T-helper 2 cell treated with Interferon-gamma antibody and Interleukin-4, amounts not matched to agents 5 μg/mL and 100 μg/mL, for 36 hours (primary cell): ENCODE measurements around the gene KIF16B.
"Not testable (repeated sequence)": the region's sequence is repeated elsewhere in the genome, so short reads cannot be mapped to it uniquely, and the experiment has no call there.

Experiments used
- DNase-seq: peaks from one replicate; pipeline ENCODE4 v3.0.0; 2021; ENCODE audit warnings: low spot score
- H3K27ac Mint-ChIP-seq: one replicate; pipeline ENCODE4 v1.8.0; 2021; ENCODE audit warnings: mild to moderate bottlenecking, mixed read lengths
- H3K27me3 Mint-ChIP-seq: one replicate; pipeline ENCODE4 v1.8.0; 2021; ENCODE audit warnings: low read depth, mixed read lengths
- H3K36me3 Mint-ChIP-seq: one replicate; pipeline ENCODE4 v1.8.0; 2021; ENCODE audit warnings: low read depth, mixed read lengths
- H3K4me1 Mint-ChIP-seq: one replicate; pipeline ENCODE4 v1.8.0; 2021; ENCODE audit warnings: low read depth, mixed read lengths
- H3K4me3 Mint-ChIP-seq: one replicate; pipeline ENCODE4 v1.8.0; 2022; ENCODE audit warnings: mild to moderate bottlenecking, moderate library complexity, mixed read lengths
- H3K9me3 Mint-ChIP-seq: one replicate; pipeline ENCODE4 v1.8.0; 2021; ENCODE audit warnings: mixed read lengths

Gene KIF16B

DNA sequence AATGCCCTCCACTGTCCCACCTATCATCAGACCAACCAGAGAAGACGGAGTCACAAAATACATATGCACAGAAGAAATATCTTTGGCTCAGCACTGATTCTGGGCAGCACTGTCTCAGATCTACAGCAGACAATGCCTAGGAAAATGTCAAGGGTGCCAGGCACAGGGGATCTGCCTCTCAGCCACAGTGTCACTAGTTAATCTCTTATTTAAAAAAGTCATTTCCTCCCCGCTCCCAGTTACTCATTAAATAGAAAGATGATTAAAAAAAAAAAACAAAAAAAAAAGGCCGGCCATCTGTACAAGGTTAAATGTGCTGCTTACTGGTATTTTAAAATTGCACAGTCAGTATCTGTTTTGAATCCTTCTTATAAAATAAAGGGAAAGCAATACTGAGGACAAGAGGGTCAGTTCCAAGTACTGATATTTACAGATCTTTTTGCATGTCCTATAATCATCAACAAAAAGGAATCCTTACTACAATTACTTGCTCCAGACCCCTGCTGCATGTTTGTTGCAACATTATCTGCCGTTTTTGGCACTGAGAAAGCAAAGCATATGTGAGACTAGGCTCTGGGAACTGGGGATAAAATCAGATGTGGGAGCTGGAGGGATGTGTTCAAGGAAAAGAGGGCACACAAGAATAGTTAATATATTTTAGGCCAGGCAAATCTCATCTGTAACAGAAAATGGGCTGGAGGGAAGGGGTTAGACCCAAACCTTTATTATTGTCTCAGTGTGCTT, 299.3 kb downstream of the KIF16B start:
- DNase-seq: no peak
- Mint-ChIP-seq H3K27ac (no peak overlapping the region), H3K4me3 (no peak overlapping the region), H3K9me3 (peaks cover 4% of the 10 kb centered on the region), H3K4me1 (no peaks in the 10 kb centered on the region), H3K36me3 (no peaks in the 10 kb centered on the region), H3K27me3 (no peaks in the 10 kb centered on the region)

DNA sequence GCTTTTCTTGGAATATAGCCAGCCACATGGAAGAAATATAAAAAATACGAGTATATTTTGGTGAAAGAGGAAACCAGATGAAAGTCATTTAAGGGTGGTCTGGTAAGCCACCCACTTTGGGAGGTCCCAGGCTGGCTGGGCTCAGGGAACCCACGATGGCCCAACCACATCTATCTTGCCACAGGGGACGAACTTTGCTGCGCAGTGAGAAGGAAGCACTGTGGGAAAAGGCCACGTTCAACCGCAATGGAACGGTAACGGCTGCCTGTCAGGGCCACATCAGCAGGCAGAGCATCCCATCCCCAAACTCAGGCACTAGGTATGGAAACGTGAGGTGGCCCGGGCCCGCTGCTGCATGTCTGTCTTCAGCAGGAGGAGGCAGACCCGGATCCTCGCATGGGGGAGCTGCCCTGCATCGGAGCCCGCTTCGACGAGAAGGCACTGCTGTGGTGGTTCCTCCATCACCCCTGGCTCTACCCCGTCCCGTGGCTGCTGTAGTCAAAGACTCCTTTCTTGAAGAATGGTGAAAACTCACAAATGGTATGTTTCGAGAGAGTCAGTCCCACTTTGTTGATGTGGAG, 300.4 kb downstream of the KIF16B start:
- DNase-seq: no peak
- Mint-ChIP-seq H3K27ac (no peak overlapping the region), H3K36me3 (no peaks in the 10 kb centered on the region), H3K27me3 (no peaks in the 10 kb centered on the region), H3K4me3 (no peak overlapping the region), H3K4me1 (no peaks in the 10 kb centered on the region), H3K9me3 (peaks cover 4% of the 10 kb centered on the region)

DNA sequence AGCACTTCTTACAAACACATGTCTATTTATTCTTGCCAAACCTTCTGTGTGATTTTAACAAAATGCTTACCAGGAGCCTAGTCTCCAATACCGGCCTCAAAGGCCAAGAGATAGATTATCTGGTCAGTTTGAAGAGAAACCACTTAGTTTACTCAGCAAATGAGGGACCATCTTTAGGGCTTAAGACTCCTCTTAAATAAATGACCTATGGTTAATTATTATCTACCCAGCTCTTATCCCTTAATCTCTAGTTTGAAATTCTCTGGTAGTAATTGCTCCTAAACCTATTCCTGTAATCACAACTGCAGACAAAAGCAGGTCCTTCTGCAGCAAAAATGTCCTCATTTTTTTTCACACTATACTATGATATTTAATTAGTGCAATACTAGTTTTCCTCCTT, 301.8 kb downstream of the KIF16B start:
- no peak overlapping the region for H3K27ac Mint-ChIP-seq
- no peaks in the 10 kb centered on the region for H3K27me3 Mint-ChIP-seq
- no peaks in the 10 kb centered on the region for H3K36me3 Mint-ChIP-seq
- H3K9me3 Mint-ChIP-seq: peaks cover 13% of the 10 kb centered on the region
- H3K4me3 Mint-ChIP-seq: no peak overlapping the region
- no peaks in the 10 kb centered on the region for H3K4me1 Mint-ChIP-seq
- DNase-seq: no peak

DNA sequence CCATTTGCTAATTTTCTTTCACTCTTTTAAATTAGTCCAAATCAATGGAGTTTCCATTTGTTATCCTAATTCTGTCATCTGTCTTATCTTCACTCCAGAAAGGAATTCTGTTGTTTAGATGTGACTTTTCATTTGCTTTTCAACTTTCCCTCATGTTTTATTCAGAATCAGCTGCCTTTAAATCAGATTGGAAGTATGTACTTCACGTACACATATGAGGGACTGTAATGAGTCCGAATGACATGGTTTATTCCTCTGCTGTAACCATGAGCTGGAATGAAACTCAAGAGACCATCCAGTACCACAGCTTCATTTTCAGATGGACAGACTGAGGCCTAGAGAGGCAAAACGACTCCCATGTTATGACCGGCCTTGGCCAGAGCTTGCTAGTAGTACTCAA, 302.3 kb downstream of the KIF16B start:
- H3K36me3 Mint-ChIP-seq: no peaks in the 10 kb centered on the region
- no peak for DNase-seq
- peaks cover 16% of the 10 kb centered on the region for H3K9me3 Mint-ChIP-seq
- no peak overlapping the region for H3K27ac Mint-ChIP-seq
- H3K4me3 Mint-ChIP-seq: no peak overlapping the region
- no peaks in the 10 kb centered on the region for H3K4me1 Mint-ChIP-seq
- H3K27me3 Mint-ChIP-seq: no peaks in the 10 kb centered on the region

DNA sequence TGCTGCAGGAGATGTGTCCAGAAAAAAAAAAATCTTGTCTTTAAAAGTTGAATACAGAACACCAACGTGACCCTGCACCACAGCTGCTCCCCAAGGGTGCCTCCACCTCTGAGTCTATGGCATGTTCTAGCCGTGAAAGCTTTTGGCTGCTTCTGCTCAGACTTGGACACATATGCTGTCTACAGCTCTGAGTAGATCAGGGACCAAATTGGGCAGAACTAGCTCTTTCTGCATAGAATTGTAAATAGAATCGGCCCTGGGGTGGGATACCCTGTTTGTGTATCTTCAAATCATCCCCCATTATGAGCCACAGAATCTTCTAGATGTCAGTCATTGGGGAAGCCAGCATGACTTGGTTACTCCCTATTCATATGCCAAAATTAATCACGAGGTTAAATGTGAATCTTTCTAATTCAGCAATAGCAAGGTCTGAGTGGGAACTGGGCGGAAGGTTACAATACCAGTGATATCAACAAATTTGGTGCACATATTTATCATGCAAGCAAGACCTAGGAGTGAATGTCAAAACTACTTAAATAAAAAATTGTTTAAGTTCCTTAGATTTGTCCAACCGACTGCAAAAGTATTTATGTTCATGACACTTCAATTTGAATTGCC, 302.8 kb downstream of the KIF16B start:
- H3K27me3 Mint-ChIP-seq: no peaks in the 10 kb centered on the region
- no peaks in the 10 kb centered on the region for H3K4me1 Mint-ChIP-seq
- peaks cover 22% of the 10 kb centered on the region for H3K9me3 Mint-ChIP-seq
- H3K36me3 Mint-ChIP-seq: no peaks in the 10 kb centered on the region
- DNase-seq: no peak
- H3K4me3 Mint-ChIP-seq: no peak overlapping the region
- H3K27ac Mint-ChIP-seq: no peak overlapping the region

DNA sequence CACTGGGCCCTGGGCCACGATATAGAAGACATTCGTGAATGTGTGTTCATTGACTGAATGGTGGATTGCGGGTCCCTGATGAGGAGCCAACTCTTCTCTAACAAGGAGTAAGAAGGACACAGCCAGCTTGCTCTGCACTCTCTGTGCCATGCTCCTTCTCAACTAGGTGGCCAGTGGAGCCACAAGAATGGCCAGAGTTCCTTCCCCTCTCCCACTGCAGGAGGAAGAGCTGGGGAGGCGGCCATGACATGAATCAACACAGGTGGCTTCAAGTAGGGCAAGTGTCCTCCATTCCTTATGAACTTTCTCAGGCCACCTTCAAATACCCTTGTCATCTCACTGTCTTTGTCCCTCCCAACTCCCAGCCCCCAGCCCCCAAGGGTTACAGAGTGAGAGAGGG, 305.7 kb downstream of the KIF16B start:
- Mint-ChIP-seq H3K4me3 (no peak overlapping the region), H3K27me3 (no peaks in the 10 kb centered on the region), H3K4me1 (no peaks in the 10 kb centered on the region), H3K9me3 (peaks cover 29% of the 10 kb centered on the region), H3K36me3 (no peaks in the 10 kb centered on the region), H3K27ac (no peak overlapping the region)
- DNase-seq: no peak

DNA sequence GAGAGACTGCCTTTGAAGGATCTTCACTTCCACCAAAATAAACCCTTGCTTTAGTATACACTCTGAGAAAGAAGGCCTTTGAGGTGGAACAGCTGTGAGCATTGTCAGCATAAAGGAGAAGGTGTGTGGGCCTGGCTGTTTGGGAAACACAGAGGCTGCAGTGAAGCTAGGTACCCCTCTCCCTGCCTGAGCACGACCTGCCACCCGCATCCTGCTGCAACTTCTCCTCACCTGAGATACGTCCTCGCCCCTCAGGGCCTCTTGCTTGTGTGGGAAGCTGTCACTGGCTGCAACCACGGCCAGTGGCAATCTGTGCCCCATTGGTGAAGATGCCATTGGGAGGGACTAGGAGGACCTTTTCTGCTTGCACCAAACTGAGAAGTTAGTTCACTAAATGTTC, 307.9 kb downstream of the KIF16B start:
- DNase-seq: no peak
- H3K27ac Mint-ChIP-seq: no peak overlapping the region
- H3K4me3 Mint-ChIP-seq: no peak overlapping the region
- no peaks in the 10 kb centered on the region for H3K27me3 Mint-ChIP-seq
- H3K4me1 Mint-ChIP-seq: no peaks in the 10 kb centered on the region
- peaks cover 31% of the 10 kb centered on the region for H3K9me3 Mint-ChIP-seq
- no peaks in the 10 kb centered on the region for H3K36me3 Mint-ChIP-seq

DNA sequence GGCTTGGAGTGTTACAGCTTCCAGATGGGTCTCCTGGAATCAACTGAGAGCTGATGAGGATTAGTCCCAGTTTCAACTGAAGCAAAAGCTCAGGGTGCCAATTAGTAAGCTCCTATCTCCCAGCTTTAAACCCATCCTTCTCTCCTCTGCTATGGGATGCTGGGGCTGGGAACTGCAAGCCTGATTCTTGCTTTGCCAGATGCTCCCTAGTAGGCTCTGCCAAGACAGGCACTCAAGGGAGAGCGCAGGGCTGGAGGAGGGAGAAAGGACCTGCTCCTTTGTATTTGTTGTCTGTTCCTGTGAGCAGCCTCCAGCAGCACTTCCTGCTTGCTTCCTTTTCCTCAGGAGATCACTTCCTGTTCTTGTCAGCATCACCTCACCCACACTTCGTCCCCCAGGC, 309.7 kb downstream of the KIF16B start:
- Mint-ChIP-seq H3K4me3 (no peak overlapping the region), H3K9me3 (peaks cover 35% of the 10 kb centered on the region), H3K4me1 (no peaks in the 10 kb centered on the region), H3K27me3 (no peaks in the 10 kb centered on the region), H3K27ac (no peak overlapping the region), H3K36me3 (no peaks in the 10 kb centered on the region)
- no peak for DNase-seq

DNA sequence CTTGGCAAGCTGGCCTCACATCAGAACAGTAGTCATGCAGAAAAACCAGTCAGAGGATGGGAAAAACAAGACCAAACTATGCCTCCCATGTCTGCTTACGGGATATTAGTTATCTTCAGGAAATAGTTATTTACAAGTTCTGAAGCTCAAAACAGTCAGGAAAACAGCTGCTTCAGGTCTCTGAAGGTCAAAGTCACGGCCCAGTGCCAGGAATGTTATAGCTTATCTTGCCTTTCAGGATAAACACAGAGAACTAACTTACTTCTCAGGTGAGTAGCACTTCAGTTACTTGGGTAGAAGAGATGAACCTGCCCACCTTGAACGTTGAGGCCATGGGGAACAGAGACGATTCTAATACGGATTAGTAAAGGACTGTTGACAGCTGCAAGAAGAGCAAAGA, 310.7 kb downstream of the KIF16B start:
- Mint-ChIP-seq H3K9me3 (peaks cover 35% of the 10 kb centered on the region), H3K4me3 (no peak overlapping the region), H3K4me1 (no peaks in the 10 kb centered on the region), H3K27me3 (no peaks in the 10 kb centered on the region), H3K36me3 (no peaks in the 10 kb centered on the region), H3K27ac (no peak overlapping the region)
- DNase-seq: no peak

DNA sequence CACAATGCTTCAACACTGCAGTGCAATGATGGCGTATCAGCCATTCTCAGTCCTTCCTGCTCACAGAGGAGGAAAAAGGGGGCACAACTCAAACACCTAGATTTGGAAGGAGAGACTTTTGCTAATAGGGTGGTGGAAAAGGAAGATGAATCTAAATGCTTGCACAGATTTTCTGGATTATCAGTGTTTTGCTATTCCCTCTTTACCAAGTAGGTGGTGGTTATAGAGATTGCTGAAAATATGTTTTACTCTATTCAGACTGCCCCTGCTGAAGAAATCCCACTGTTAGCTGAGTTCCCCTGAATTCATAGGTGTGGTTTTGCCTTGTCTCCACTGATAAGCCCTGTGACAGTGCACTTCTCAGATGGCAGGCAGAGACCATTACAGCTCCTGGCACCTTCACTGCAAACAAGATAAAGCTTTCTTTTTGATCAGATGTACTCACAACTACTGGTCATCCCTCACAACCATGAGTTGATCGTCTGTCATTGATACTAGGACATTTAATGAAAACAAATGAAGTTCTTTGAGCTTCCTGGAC, 311.4 kb downstream of the KIF16B start:
- Mint-ChIP-seq H3K36me3 (no peaks in the 10 kb centered on the region), H3K9me3 (peaks cover 29% of the 10 kb centered on the region), H3K4me1 (no peaks in the 10 kb centered on the region), H3K4me3 (no peak overlapping the region), H3K27me3 (no peaks in the 10 kb centered on the region), H3K27ac (no peak overlapping the region)
- no peak for DNase-seq

DNA sequence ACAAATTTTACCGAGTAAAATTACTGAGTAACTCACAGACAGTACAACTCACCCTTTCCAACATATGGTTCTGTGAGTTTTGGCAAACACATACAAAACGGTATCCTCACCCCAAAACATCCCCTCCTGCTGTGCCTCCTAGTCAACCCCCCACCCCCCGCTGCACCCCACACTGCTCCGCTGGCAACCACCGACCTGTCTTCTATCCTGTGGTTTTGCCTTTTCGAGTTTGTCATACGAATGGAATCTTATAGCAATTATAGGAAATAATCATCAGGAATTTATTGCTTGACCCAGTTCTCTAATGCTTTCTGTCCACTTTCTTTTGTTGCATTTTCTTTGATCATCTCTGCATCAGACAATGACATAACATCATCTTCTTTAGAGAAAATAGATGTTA, 312.3 kb downstream of the KIF16B start:
- no peak for DNase-seq
- peaks cover 22% of the 10 kb centered on the region for H3K9me3 Mint-ChIP-seq
- no peaks in the 10 kb centered on the region for H3K36me3 Mint-ChIP-seq

DNA sequence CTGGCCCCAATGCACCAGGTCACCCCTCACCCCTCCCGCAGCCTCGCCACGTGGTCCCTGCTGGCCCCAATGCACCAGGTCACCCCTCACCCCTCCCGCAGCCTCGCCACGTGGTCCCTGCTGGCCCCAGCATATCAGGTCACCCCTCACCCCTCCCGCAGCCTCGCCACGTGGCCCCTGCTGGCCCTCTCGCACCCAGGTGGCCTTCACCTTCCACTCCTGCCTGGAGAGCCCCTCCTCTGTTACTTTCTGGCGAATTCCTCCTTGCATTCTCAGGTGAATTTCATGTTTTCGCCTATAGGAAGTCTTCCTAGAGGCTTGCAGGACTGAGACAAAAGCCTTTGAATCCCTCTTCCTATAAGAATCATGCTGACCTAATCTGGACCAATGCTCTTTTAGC, 313.1 kb downstream of the KIF16B start:
- peaks cover 16% of the 10 kb centered on the region for H3K9me3 Mint-ChIP-seq
- not testable (repeated sequence) for H3K4me3 Mint-ChIP-seq, H3K27ac Mint-ChIP-seq, H3K4me1 Mint-ChIP-seq, DNase-seq, H3K36me3 Mint-ChIP-seq, H3K27me3 Mint-ChIP-seq

More for the DNA sequence above, 312.3 kb downstream of the KIF16B start:
- Mint-ChIP-seq H3K4me3 (no peak overlapping the region), H3K4me1 (no peaks in the 10 kb centered on the region), H3K27me3 (no peaks in the 10 kb centered on the region), H3K27ac (no peak overlapping the region)

DNA sequence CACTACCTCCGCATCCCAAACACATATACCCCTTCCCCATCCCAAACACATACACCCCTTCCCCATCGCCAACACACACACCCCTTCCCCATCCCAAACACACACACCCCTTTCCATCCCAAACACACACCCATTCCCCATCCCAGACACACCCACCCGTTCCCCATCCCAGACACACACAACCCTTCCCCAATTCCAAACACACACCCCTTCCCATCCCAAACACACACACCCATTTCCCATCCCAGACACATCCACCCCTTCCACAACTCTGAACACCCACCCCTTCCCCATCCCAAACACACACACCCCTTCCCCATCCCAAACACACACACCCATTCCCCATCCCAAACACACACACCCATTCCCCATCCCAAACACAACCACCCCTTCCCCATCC, 314.5 kb downstream of the KIF16B start:
- H3K36me3 Mint-ChIP-seq: no peaks in the 10 kb centered on the region
- H3K27ac Mint-ChIP-seq: no peak overlapping the region
- H3K27me3 Mint-ChIP-seq: no peaks in the 10 kb centered on the region
- H3K9me3 Mint-ChIP-seq: peaks cover 12% of the 10 kb centered on the region
- no peaks in the 10 kb centered on the region for H3K4me1 Mint-ChIP-seq
- DNase-seq: no peak
- no peak overlapping the region for H3K4me3 Mint-ChIP-seq

DNA sequence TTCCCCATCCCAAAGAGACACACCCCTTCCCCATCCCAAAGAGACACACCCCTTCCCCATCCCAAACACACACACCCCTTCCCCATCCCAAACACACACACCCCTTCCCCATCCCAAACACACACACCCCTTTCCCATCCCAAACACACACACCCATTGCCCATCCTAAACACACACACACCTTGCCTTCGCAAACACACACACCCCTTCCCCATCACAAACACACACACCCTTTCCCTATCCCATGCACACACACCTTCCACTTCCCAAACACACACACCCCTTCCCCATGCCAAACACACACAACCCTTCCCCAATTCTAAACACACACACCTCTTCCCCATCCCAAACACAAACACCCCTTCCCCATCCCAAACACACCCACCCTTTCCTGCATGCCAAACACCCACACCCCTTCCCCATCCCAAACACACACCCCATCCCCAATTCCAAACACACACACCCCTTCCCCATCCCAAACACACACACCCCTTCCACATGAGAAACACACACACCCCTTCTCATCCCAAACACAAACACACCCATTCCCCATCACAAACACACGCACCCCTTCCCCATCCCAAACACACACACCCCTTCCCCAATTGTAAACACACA, 315.3 kb downstream of the KIF16B start:
- DNase-seq: no peak
- Mint-ChIP-seq H3K36me3 (no peaks in the 10 kb centered on the region), H3K4me1 (no peaks in the 10 kb centered on the region), H3K27ac (peak overlapping the region; percentile 10), H3K9me3 (peaks cover 11% of the 10 kb centered on the region), H3K27me3 (no peaks in the 10 kb centered on the region), H3K4me3 (no peak overlapping the region)
